GM23338 (cell line): ENCODE measurements around the gene ULK3. TPM values are rescaled to one million over a fixed set of nuclear protein-coding genes. Genes with fewer than 3 reads are reported as not detected.

Source experiments
- ATAC-seq: fragments of 200-7000 bp; cut with Tn5 transposase; 3 replicates; pipeline ENCODE4 v1.9.1; 2020
- DNase-seq: peaks from one replicate; pipeline ENCODE4 v3.0.0-alpha.2; 2015; ENCODE audit warnings: low spot score
- H2AFZ ChIP-seq: fragments of 200-600 bp; sonication (generic); 2 replicates; pipeline ENCODE4 v1.8.0; 2016; ENCODE audit warnings: antibody characterized with exemption, mild to moderate bottlenecking, moderate library complexity
- H3F3A ChIP-seq: fragments of 200-600 bp; sonication (generic); replicated peaks from 2 replicates; pipeline ENCODE4 v1.8.0; 2017; ENCODE audit warnings: antibody characterized with exemption, mixed run types, low read depth
- H3K27ac ChIP-seq: fragments of 200-600 bp; sonication (generic); 2 replicates; pipeline ENCODE4 v1.6.1; 2016; ENCODE audit warnings: low read depth
- H3K27me3 ChIP-seq: fragments of 200-600 bp; sonication (generic); 2 replicates; pipeline ENCODE4 v1.8.0; 2016; ENCODE audit warnings: mild to moderate bottlenecking, mixed run types, moderate library complexity; ENCODE audit not compliant: insufficient read depth
- H3K36me3 ChIP-seq: fragments of 200-600 bp; sonication (generic); 2 replicates; pipeline ENCODE4 v1.8.0; 2016; ENCODE audit warnings: mild to moderate bottlenecking; ENCODE audit not compliant: insufficient read depth
- H3K4me1 ChIP-seq: fragments of 200-600 bp; sonication (generic); 2 replicates; pipeline ENCODE4 v1.8.0; 2016; ENCODE audit warnings: mild to moderate bottlenecking, moderate library complexity; ENCODE audit not compliant: insufficient read depth
- H3K4me2 ChIP-seq: fragments of 200-600 bp; sonication (generic); 2 replicates; pipeline ENCODE4 v1.7.1; 2017; ENCODE audit warnings: mixed run types
- H3K4me3 ChIP-seq: fragments of 200-600 bp; sonication (generic); 2 replicates; pipeline ENCODE4 v1.6.1; 2016; ENCODE audit warnings: mixed run types
- H3K79me2 ChIP-seq: fragments of 200-600 bp; sonication (generic); replicated peaks from 2 replicates; pipeline ENCODE4 v1.8.0; 2017; ENCODE audit warnings: mild to moderate bottlenecking; ENCODE audit not compliant: insufficient read depth
- H3K9me2 ChIP-seq: fragments of 200-600 bp; sonication (generic); 2 replicates; pipeline ENCODE4 v1.8.0; 2017; ENCODE audit not compliant: insufficient read depth
- H4K20me1 ChIP-seq: fragments of 200-600 bp; sonication (generic); replicated peaks from 2 replicates; pipeline ENCODE4 v1.8.0; 2017; ENCODE audit warnings: mild to moderate bottlenecking; ENCODE audit not compliant: insufficient read depth
- H3K27ac Mint-ChIP-seq: 2 replicates; pipeline ENCODE4 v1.8.0; 2020; ENCODE audit warnings: inconsistent platforms, mild to moderate bottlenecking, moderate library complexity, mixed read lengths
- H3K27me3 Mint-ChIP-seq: 3 replicates; pipeline ENCODE4 v1.8.0; 2022; ENCODE audit warnings: low read depth, mild to moderate bottlenecking, moderate library complexity, mixed read lengths, inconsistent platforms; ENCODE audit not compliant: insufficient read depth, poor library complexity
- H3K36me3 Mint-ChIP-seq: 3 replicates; pipeline ENCODE4 v1.8.0; 2021; ENCODE audit warnings: low read depth, mild to moderate bottlenecking, inconsistent platforms, moderate library complexity, mixed read lengths
- H3K4me1 Mint-ChIP-seq: 3 replicates; pipeline ENCODE4 v1.8.0; 2020; ENCODE audit warnings: mild to moderate bottlenecking, inconsistent platforms, mixed read lengths
- H3K4me3 Mint-ChIP-seq: 3 replicates; pipeline ENCODE4 v1.8.0; 2021; ENCODE audit warnings: moderate library complexity, mild to moderate bottlenecking, inconsistent platforms, mixed read lengths
- H3K9me3 Mint-ChIP-seq: 3 replicates; pipeline ENCODE4 v1.8.0; 2020; ENCODE audit warnings: moderate library complexity, mild to moderate bottlenecking, inconsistent platforms, mixed read lengths
- CREB1 ChIP-seq: fragments of 250-450 bp; sonication (Bioruptor Pico); IDR thresholded peaks from 2 replicates; pipeline ENCODE4 v1.5.0; 2020; ENCODE audit warnings: low read depth, mild to moderate bottlenecking, moderate library complexity
- CTCF ChIP-seq, 2 experiments: fragments of 200-600 bp in 1 of 2; sonication (generic) in 1 of 2; conservative IDR thresholded peaks; 2 replicates each; pipeline versions ENCODE4 v1.5.1 to v1.6.1; 2016 to 2017; ENCODE audit warnings: antibody characterized with exemption in 2 of 2, low read depth in 2 of 2, mild to moderate bottlenecking in 2 of 2, moderate library complexity in 1 of 2
- ETS1 ChIP-seq: IDR thresholded peaks from 2 replicates; pipeline ENCODE4 v1.6.1; 2016; ENCODE audit warnings: antibody characterized with exemption
- EZH2 ChIP-seq: fragments of 200-600 bp; sonication (generic); IDR thresholded peaks from one replicate; pipeline ENCODE4 v1.8.0; 2017; ENCODE audit warnings: antibody characterized with exemption, mild to moderate bottlenecking, low read depth; ENCODE audit not compliant: unreplicated experiment
- EZH2phosphoT487 ChIP-seq: fragments of 200-600 bp; sonication (generic); IDR thresholded peaks from one replicate; pipeline ENCODE4 v1.8.1; 2018; ENCODE audit warnings: antibody characterized with exemption; ENCODE audit not compliant: unreplicated experiment
- JUNB ChIP-seq: IDR thresholded peaks from one replicate; pipeline ENCODE4 v1.6.1; 2016; ENCODE audit warnings: antibody characterized with exemption; ENCODE audit not compliant: unreplicated experiment
- NANOG ChIP-seq: IDR thresholded peaks from 2 replicates; pipeline ENCODE4 v1.6.1; 2016; ENCODE audit warnings: antibody characterized with exemption, borderline replicate concordance
- POLR2AphosphoS5 ChIP-seq: IDR thresholded peaks from 2 replicates; pipeline ENCODE4 v1.6.1; 2016; ENCODE audit warnings: antibody characterized with exemption, low read depth
- REST ChIP-seq: IDR thresholded peaks from one replicate; pipeline ENCODE4 v1.6.1; 2018; ENCODE audit warnings: antibody characterized with exemption; ENCODE audit not compliant: unreplicated experiment
- STAT1 ChIP-seq: IDR thresholded peaks from one replicate; pipeline ENCODE4 v1.6.1; 2016; ENCODE audit warnings: antibody characterized with exemption; ENCODE audit not compliant: unreplicated experiment
- ZNF331 ChIP-seq: fragments of 250-450 bp; sonication (Bioruptor Pico); IDR thresholded peaks from 2 replicates; pipeline ENCODE4 v1.5.0; 2020; ENCODE audit warnings: low read depth, mild to moderate bottlenecking, moderate library complexity
- polyA plus RNA-seq: library from polyadenylated mRNA; unstranded; fragments of >200 nt; fragmentation: Nextera tagmentation; extraction: Ambion mirVana; gene quantifications from 2 replicates; pipeline ENCODE4 v1.2.1, GENCODE V29; 2016
- total RNA-seq: library from RNA; depleted of rRNA; stranded (reverse); fragments of >200 nt; shearing (Covaris generic); gene quantifications from 2 replicates; pipeline ENCODE4 v1.2.3, GENCODE V29; 2014

Gene ULK3
- total and polyA plus RNA-seq, 2 experiments from 2014 or later = 20.3 to 35.4 TPM

GRCh38 chr15:74821790-74822158 lies 21.2 kb downstream of the ULK3 start (continued):
- no peak for TF ChIP-seq ETS1
- no peak for TF ChIP-seq EZH2
- TF ChIP-seq JUNB = no peak
- TF ChIP-seq CTCF (conservative IDR thresholded peaks at IDR 0.05; ENCODE audit: low read depth in 2 of 2) = no peak
- no peak for TF ChIP-seq ZNF331 (CRISPR knock-in tag)
- TF ChIP-seq POLR2AphosphoS5 = no peak

GRCh38 chr15:74821091-74821789 lies 21.7 kb downstream of the ULK3 start:
- Mint-ChIP-seq H3K4me3 (no peak overlapping the region), H3K4me1 (peaks cover 24% of the 10 kb centered on the region), H3K27ac (no peak overlapping the region), H3K27me3 (peaks cover 31% of the 10 kb centered on the region), H3K36me3 (no peaks in the 10 kb centered on the region), H3K9me3 (no peaks in the 10 kb centered on the region)
- Histone ChIP-seq H3K27me3 (peaks cover 17% of the 10 kb centered on the region), H3K27ac (no peak overlapping the region), H3K9me2 (no peaks in the 10 kb centered on the region), H3K79me2 (no peaks in the 10 kb centered on the region), H3K4me1 (0 out of 2 replicates have a peak, but pooled peaks cover 7% of the 10 kb centered on the region), H4K20me1 (no peaks in the 10 kb centered on the region), H3K4me2 (no peak overlapping the region), H3K4me3 (no peak overlapping the region), H3F3A (peaks cover 3% of the 10 kb centered on the region; the same call in 1 of the 2 replicates), H3K36me3 (no peaks in the 10 kb centered on the region), H2AFZ (no peak overlapping the region)
- peak; percentile 49 for DNase-seq
- peak; percentile 75 for ATAC-seq
- TF ChIP-seq NANOG = no peak
- TF ChIP-seq POLR2AphosphoS5 = no peak
- no peak for TF ChIP-seq STAT1
- TF ChIP-seq ETS1 = no peak
- TF ChIP-seq ZNF331 (CRISPR knock-in tag) = no peak
- TF ChIP-seq JUNB = no peak
- TF ChIP-seq CTCF (conservative IDR thresholded peaks at IDR 0.05; ENCODE audit: low read depth in 2 of 2) = no peak
- no peak for TF ChIP-seq REST
- TF ChIP-seq EZH2phosphoT487 = no peak
- no peak for TF ChIP-seq EZH2
- TF ChIP-seq CREB1 (CRISPR knock-in tag) = no peak
